ENCODE results near the gene SLAMF9. TPM values are rescaled to one million over a fixed set of nuclear protein-coding genes. Genes with fewer than 3 reads are reported as not detected.
A peak's percentile ranks its signal among the peaks of the same experiment; 100 is the strongest.

SLAMF9 gene
- total RNA-seq, 1 experiment from 2014 or later, result 0.36 TPM

DNA sequence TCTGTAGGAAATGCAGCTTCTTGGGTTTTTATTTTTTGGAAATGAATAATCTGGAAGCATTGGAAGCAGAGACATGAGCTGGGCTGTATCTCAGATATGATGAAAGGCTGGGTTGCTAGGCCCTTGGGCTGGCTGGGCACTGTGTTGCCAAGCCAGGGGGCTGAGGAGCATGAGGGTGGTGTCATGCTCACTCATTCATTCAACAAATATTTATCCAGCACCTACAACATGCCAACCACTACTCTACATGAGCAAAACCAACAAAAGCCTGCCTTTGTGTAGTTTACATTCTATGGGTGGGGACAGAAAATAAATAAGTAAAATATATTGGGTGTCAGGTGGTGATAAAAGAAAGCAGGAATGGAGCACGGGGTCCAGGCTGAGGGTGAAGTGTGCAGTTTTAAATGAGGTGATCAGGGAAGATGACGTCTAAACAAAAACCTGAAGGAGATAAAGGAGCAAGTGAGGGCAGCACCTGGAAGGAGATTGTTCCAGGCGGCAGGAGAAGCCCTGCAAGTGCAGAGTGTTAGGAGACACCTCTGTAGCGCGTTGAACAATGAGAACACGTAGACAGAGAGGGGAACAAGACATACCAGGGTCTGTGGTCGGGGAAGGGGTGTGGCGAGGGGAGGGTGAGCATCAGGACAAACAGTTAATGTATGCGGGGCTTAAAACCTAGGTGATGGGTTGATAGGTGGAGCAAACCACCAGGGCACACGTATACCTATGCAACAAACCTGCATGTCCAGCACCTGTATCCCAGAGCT is 39.6 kb downstream of the SLAMF9 start:
- Histone ChIP-seq H3K4me1 (peaks cover 88% of the 10 kb centered on the region), H3K27me3 (replicated peaks; ENCODE audit: control insufficient read depth, insufficient read depth, low read length) (no peaks in the 10 kb centered on the region), H3K36me3 (ENCODE audit: control insufficient read depth, insufficient read depth, low read length) (no peaks in the 10 kb centered on the region; the same call in none of the 2 replicates), H3K4me3 (ENCODE audit: low read depth, low read length) (no peak overlapping the region), H3K9me3 (no peaks in the 10 kb centered on the region)
- POLR2A ChIA-PET, result interaction anchor here (0.9 kb wide), 1 partner anchor 8 kb away, joined by 3 read pairs; no protein-coding TSS in a partner anchor
- peaks cover 61% of the 10 kb centered on the region for H3K36me3 Mint-ChIP-seq (ENCODE audit: insufficient read depth, unreplicated experiment)
- H3K9me3 Mint-ChIP-seq (ENCODE audit: unreplicated experiment), result no peaks in the 10 kb centered on the region
- CTCF ChIA-PET, result interaction anchor here (1.4 kb wide), 1 partner anchor 93 kb away, joined by 4 read pairs; no protein-coding TSS in a partner anchor
- H3K4me1 Mint-ChIP-seq (ENCODE audit: low read depth, unreplicated experiment), result peaks cover 71% of the 10 kb centered on the region
- DNase-seq, result no peak
- peak overlapping the region; percentile 23 for H3K4me3 Mint-ChIP-seq (ENCODE audit: unreplicated experiment)
- peak overlapping the region; percentile 88 for H3K27ac Mint-ChIP-seq (ENCODE audit: unreplicated experiment)
- no TSS peak for BruUV-seq (replicated peaks)
- intact Hi-C loops (cut with micrococcal nuclease; ENCODE audit: unreplicated experiment), result no loop called here
- TF ChIP-seq, protein P1, sequence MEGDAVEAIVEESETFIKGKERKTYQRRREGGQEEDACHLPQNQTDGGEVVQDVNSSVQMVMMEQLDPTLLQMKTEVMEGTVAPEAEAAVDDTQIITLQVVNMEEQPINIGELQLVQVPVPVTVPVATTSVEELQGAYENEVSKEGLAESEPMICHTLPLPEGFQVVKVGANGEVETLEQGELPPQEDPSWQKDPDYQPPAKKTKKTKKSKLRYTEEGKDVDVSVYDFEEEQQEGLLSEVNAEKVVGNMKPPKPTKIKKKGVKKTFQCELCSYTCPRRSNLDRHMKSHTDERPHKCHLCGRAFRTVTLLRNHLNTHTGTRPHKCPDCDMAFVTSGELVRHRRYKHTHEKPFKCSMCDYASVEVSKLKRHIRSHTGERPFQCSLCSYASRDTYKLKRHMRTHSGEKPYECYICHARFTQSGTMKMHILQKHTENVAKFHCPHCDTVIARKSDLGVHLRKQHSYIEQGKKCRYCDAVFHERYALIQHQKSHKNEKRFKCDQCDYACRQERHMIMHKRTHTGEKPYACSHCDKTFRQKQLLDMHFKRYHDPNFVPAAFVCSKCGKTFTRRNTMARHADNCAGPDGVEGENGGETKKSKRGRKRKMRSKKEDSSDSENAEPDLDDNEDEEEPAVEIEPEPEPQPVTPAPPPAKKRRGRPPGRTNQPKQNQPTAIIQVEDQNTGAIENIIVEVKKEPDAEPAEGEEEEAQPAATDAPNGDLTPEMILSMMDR (IDR thresholded peaks at IDR 0.05; ENCODE audit: insufficient read depth in 1 of 2, low read depth in 1 of 2, low read length in 1 of 2, severe bottlenecking in 1 of 2, unreplicated experiment in 1 of 2), result no peak
- H3K27me3 Mint-ChIP-seq (ENCODE audit: insufficient read depth, unreplicated experiment), result no peaks in the 10 kb centered on the region

DNA sequence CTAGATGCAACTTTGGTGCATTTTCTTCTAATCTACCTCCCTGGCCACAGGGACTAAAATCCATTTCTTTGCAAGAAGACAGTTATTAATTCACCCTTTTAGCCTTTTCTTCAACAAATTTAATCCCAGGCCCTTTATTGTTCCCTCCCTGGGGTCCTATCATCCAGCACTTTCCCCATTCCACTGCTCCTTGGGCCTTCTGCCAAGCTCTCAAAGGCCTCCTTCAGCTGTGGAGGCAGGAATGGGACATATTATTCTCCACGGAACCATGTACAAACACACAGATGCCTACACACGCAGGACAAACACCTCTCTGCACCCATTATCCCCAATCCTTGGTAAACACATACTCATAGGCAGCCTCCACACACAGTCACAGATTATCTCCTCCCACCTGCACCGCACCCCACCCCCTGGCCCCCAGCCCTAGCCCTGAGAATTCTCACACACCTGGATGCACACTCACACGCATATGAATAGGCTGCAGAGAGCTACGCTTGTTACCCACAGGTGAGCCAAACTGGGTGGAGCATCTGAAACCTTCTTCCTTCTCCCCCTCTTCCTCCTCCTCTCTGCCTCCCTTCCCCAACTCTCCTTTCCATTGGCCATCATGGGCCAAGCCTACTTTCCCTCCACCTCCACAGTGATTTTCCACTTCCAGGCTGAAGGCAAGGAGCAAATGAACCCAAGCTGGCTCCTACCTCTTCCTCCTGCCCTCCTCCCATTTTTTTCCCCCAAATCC is 40.4 kb downstream of the SLAMF9 start:
- Histone ChIP-seq H3K4me3 (ENCODE audit: low read depth, low read length) (no peak overlapping the region), H3K36me3 (ENCODE audit: control insufficient read depth, insufficient read depth, low read length) (no peaks in the 10 kb centered on the region; the same call in 1 of the 2 replicates), H3K4me1 (peaks cover 93% of the 10 kb centered on the region), H3K9me3 (no peaks in the 10 kb centered on the region), H3K27me3 (replicated peaks; ENCODE audit: control insufficient read depth, insufficient read depth, low read length) (no peaks in the 10 kb centered on the region)
- ChIA-PET CTCF (interaction anchor here (1.4 kb wide), 1 partner anchor 94 kb away, joined by 4 read pairs; no protein-coding TSS in a partner anchor), POLR2A (no interaction called here)
- Mint-ChIP-seq H3K4me1 (ENCODE audit: low read depth, unreplicated experiment) (peaks cover 77% of the 10 kb centered on the region), H3K27ac (ENCODE audit: unreplicated experiment) (peak overlapping the region; percentile 88), H3K9me3 (ENCODE audit: unreplicated experiment) (no peaks in the 10 kb centered on the region), H3K36me3 (ENCODE audit: insufficient read depth, unreplicated experiment) (peaks cover 63% of the 10 kb centered on the region), H3K4me3 (ENCODE audit: unreplicated experiment) (peak overlapping the region; percentile 23), H3K27me3 (ENCODE audit: insufficient read depth, unreplicated experiment) (no peaks in the 10 kb centered on the region)
- TF ChIP-seq, protein P1 (IDR thresholded peaks at IDR 0.05; ENCODE audit: insufficient read depth in 1 of 2, low read depth in 1 of 2, low read length in 1 of 2, severe bottlenecking in 1 of 2, unreplicated experiment in 1 of 2), result no peak
- BruUV-seq (replicated peaks), result no TSS peak
- intact Hi-C loops (cut with micrococcal nuclease; ENCODE audit: unreplicated experiment), result no loop called here
- DNase-seq, result no peak

DNA sequence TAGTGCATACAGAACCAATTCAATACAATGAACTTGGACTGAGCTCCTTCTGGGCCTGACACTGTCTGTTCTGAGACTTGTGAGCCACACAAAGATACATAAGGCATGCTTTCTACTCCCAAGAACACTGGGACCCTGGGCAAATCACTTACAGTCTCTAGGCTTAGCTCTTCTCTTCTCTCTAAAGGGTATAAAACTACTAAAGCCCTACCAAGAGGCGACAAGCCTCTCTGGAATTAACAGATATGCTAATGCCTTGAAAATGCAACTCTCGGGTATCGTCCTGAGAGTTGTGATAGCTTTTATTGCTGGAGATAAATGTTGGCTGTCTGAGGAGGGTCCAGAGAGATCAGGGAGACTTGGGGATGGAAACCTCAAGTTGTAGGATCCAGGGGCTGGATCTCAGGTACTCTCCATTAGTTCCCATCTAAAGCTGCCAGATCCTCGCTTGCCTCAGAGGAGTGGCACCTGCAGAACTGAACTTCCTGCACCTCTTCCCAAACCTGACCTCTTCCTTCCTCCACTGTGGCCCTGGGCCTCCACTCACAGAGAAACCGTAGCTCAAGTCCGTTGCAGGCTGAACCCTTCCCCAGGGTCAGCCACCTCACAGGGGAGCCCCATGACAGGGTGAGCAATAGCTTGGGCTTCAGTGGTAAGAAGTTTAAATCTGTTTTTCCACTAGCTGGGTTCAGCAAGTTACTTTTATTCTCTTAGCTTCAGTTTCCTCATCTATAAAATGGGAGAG is 42.5 kb downstream of the SLAMF9 start:
- peak overlapping the region; percentile 89 for H3K27ac Mint-ChIP-seq (ENCODE audit: unreplicated experiment)
- POLR2A ChIA-PET, result no interaction called here
- no peak for DNase-seq

More for the DNA sequence above, 42.5 kb downstream of the SLAMF9 start:
- no peak overlapping the region for H3K4me3 Mint-ChIP-seq (ENCODE audit: unreplicated experiment)
- no peak overlapping the region for H3K4me3 ChIP-seq (ENCODE audit: low read depth, low read length)
- no peaks in the 10 kb centered on the region for H3K27me3 Mint-ChIP-seq (ENCODE audit: insufficient read depth, unreplicated experiment)
- TF ChIP-seq, protein P1 (IDR thresholded peaks at IDR 0.05; ENCODE audit: insufficient read depth in 1 of 2, low read depth in 1 of 2, low read length in 1 of 2, severe bottlenecking in 1 of 2, unreplicated experiment in 1 of 2), result no peak
- peaks cover 81% of the 10 kb centered on the region for H3K4me1 Mint-ChIP-seq (ENCODE audit: low read depth, unreplicated experiment)
- peaks cover 54% of the 10 kb centered on the region for H3K36me3 Mint-ChIP-seq (ENCODE audit: insufficient read depth, unreplicated experiment)
- CTCF ChIA-PET, result no interaction called here
- peaks cover 95% of the 10 kb centered on the region for H3K4me1 ChIP-seq
- no TSS peak for BruUV-seq (replicated peaks)
- no peaks in the 10 kb centered on the region for H3K9me3 ChIP-seq
- intact Hi-C loops (cut with micrococcal nuclease; ENCODE audit: unreplicated experiment), result no loop called here
- no peaks in the 10 kb centered on the region for H3K36me3 ChIP-seq (ENCODE audit: control insufficient read depth, insufficient read depth, low read length)
- H3K9me3 Mint-ChIP-seq (ENCODE audit: unreplicated experiment), result no peaks in the 10 kb centered on the region
- no peaks in the 10 kb centered on the region for H3K27me3 ChIP-seq (replicated peaks; ENCODE audit: control insufficient read depth, insufficient read depth, low read length)

Data from Caco-2 (cell line).